Liver (tissue), 3 donors: ENCODE data around the gene MARK3.

Experiments used
- FOXA1 ChIP-seq: IDR thresholded peaks from 2 replicates; pipeline ENCODE4 v1.6.1; 2016; ENCODE audit warnings: antibody characterized with exemption
- MAX ChIP-seq: IDR thresholded peaks from 2 replicates; pipeline ENCODE4 v1.6.1; 2016; ENCODE audit warnings: antibody characterized with exemption
- RAD21 ChIP-seq, 2 donors: IDR thresholded peaks; 2 replicates each; pipeline ENCODE4 v1.6.1; 2016; ENCODE audit warnings: antibody characterized with exemption in 2 of 2, mild to moderate bottlenecking in 2 of 2
- SP1 ChIP-seq: IDR thresholded peaks from 2 replicates; pipeline ENCODE4 v1.6.1; 2018; ENCODE audit warnings: antibody characterized with exemption, mild to moderate bottlenecking
- YY1 ChIP-seq: IDR thresholded peaks from 2 replicates; pipeline ENCODE4 v1.6.1; 2016; ENCODE audit warnings: antibody characterized with exemption, mild to moderate bottlenecking
- TF ChIP-seq, protein P1 (sequence below): fragments of 150-350 bp; IDR thresholded peaks from 2 replicates; pipeline ENCODE4 v1.5.1; 2017; ENCODE audit warnings: improper control_type of control experiment, low read depth, low read length; ENCODE audit not compliant: missing input control
- donor health status: healthy.
- donor health status: healthy.

DNA sequence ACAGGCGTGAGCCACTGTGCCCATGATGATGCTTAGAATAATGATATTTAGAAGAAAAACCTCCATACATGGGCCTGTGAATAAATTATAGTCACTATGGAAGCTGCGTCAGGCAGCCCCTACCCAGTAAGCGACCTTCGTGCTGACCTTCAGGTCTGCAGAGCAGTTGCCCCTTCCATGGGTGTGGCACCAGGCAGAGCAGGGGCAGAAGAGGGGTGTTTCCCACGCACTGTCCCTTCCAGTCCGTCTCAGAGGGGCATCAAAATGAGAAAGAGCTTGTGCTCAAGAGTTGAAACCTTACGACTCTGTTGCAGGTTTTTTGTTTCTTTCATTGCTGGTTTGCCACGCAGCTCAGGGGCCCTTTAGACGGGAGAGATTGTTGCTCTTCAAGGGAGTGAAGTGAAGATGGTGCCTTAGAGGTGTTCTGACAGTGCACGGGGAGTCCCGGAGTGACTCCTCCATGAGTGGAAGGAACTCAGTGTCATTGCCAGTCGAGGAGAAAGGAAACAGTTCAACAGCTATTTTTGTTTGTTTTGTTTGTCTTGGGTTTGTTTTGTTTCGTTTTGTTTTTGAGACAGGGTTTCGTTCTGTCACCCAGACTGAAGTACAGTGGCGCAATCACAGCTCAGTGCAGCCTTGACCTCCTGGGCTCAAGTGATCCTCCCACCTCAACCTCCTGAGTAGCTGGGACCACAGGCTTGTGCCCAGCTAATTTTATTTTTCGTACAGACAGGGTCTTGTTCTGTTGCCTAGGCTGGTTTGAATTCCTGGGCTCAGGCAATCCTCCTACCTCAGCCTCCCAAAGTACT lies 123.5 kb downstream of the MARK3 start:
- TF ChIP-seq, protein P1, sequence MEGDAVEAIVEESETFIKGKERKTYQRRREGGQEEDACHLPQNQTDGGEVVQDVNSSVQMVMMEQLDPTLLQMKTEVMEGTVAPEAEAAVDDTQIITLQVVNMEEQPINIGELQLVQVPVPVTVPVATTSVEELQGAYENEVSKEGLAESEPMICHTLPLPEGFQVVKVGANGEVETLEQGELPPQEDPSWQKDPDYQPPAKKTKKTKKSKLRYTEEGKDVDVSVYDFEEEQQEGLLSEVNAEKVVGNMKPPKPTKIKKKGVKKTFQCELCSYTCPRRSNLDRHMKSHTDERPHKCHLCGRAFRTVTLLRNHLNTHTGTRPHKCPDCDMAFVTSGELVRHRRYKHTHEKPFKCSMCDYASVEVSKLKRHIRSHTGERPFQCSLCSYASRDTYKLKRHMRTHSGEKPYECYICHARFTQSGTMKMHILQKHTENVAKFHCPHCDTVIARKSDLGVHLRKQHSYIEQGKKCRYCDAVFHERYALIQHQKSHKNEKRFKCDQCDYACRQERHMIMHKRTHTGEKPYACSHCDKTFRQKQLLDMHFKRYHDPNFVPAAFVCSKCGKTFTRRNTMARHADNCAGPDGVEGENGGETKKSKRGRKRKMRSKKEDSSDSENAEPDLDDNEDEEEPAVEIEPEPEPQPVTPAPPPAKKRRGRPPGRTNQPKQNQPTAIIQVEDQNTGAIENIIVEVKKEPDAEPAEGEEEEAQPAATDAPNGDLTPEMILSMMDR, result no peak
- TF ChIP-seq FOXA1, result no peak
- no peak for TF ChIP-seq SP1
- no peak for TF ChIP-seq YY1
- TF ChIP-seq RAD21 (IDR thresholded peaks at IDR 0.05), result no peak
- TF ChIP-seq MAX, result no peak
